SK-N-MC (cell line): ENCODE data around the gene FHIT.

Experiments used
- DNase-seq: peaks from one replicate; pipeline ENCODE4 v3.0.0-alpha.2; 2011; ENCODE audit warnings: low read depth, low spot score
- H3K27ac ChIP-seq: fragments of 200-600 bp; sonication (generic); 2 replicates; pipeline ENCODE4 v1.5.1; 2016; ENCODE audit warnings: mixed run types
- H3K36me3 ChIP-seq: fragments of 200-600 bp; sonication (generic); 2 replicates; pipeline ENCODE4 v1.6.1; 2017; ENCODE audit warnings: antibody characterized with exemption, low read length, mixed read lengths; ENCODE audit not compliant: insufficient read depth
- H3K4me3 ChIP-seq: fragments of 200-600 bp; sonication (generic); 2 replicates; pipeline ENCODE4 v1.5.1; 2016
- H3K9ac ChIP-seq: fragments of 200-600 bp; sonication (generic); 2 replicates; pipeline ENCODE4 v1.8.0; 2017; ENCODE audit warnings: mixed run types, mixed read lengths; ENCODE audit not compliant: insufficient read length
- H3K9me3 ChIP-seq: fragments of 200-600 bp; sonication (generic); 2 replicates; pipeline ENCODE4 v1.6.1; 2017; ENCODE audit warnings: low read depth, mild to moderate bottlenecking, antibody characterized with exemption, low read length, moderate library complexity, mixed read lengths
- EZH2 ChIP-seq: fragments of 200-600 bp; sonication (generic); IDR thresholded peaks from one replicate; pipeline ENCODE4 v1.6.1; 2017; ENCODE audit warnings: antibody characterized with exemption
- FOXP2 ChIP-seq: optimal IDR thresholded peaks from 2 replicates; pipeline ENCODE3; 2011; ENCODE audit warnings: mild to moderate bottlenecking, moderate library complexity; ENCODE audit not compliant: insufficient read depth; ENCODE audit errors: extremely low read length, control extremely low read depth
- POLR2AphosphoS5 ChIP-seq: IDR thresholded peaks from 2 replicates; pipeline ENCODE4 v1.6.1; 2012; ENCODE audit warnings: mild to moderate bottlenecking, low read depth, low read length, borderline replicate concordance

The FHIT gene

GRCh38 chr3:59886790-59887189 lies 1364.5 kb downstream of the FHIT start:
- H3K9me3 ChIP-seq: no peaks in the 10 kb centered on the region
- no peaks in the 10 kb centered on the region for H3K36me3 ChIP-seq
- TF ChIP-seq POLR2AphosphoS5 (no peak), FOXP2 (no peak)
- no peak overlapping the region for H3K9ac ChIP-seq
- no peak overlapping the region for H3K27ac ChIP-seq
- H3K4me3 ChIP-seq: no peak overlapping the region
- DNase-seq: no peak

GRCh38 chr3:59885899-59886400 lies 1365.3 kb downstream of the FHIT start:
- no peak overlapping the region for H3K27ac ChIP-seq
- H3K36me3 ChIP-seq: no peaks in the 10 kb centered on the region
- TF ChIP-seq EZH2: no peak
- no peak for TF ChIP-seq FOXP2
- TF ChIP-seq POLR2AphosphoS5: no peak
- no peak overlapping the region for H3K9ac ChIP-seq
- H3K4me3 ChIP-seq: no peak overlapping the region
- DNase-seq: no peak
- no peaks in the 10 kb centered on the region for H3K9me3 ChIP-seq

- DNase-seq: no peak
- Histone ChIP-seq H3K9ac (no peak overlapping the region), H3K36me3 (no peaks in the 10 kb centered on the region), H3K9me3 (no peaks in the 10 kb centered on the region), H3K4me3 (no peak overlapping the region), H3K27ac (no peak overlapping the region)
- TF ChIP-seq FOXP2: no peak
- TF ChIP-seq POLR2AphosphoS5: no peak
- TF ChIP-seq EZH2: no peak
These were observed 1366.2 kb downstream of the FHIT start for GRCh38 chr3:59885101-59885500.

DNA sequence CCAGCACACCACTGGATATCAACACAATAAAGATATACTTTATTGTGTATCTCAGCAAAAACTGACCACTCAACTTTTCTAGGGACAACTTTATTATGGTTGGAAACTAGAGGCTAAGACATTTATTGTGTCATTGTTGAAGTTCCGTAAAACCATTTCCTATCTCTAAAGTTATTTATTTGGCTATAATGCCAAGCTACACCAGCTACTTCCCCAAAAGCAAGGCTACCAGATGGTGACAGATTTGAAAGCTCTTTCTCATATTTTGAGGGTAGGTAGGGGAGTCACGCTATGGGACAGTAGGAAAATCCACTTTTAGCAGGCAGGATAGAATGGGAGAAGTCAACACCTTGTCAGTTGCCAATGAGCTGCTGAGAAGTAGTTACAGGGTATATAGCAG lies 1366.8 kb downstream of the FHIT start:
- TF ChIP-seq POLR2AphosphoS5 (no peak), FOXP2 (no peak), EZH2 (no peak)
- no peak for DNase-seq
- no peak overlapping the region for H3K27ac ChIP-seq

DNA sequence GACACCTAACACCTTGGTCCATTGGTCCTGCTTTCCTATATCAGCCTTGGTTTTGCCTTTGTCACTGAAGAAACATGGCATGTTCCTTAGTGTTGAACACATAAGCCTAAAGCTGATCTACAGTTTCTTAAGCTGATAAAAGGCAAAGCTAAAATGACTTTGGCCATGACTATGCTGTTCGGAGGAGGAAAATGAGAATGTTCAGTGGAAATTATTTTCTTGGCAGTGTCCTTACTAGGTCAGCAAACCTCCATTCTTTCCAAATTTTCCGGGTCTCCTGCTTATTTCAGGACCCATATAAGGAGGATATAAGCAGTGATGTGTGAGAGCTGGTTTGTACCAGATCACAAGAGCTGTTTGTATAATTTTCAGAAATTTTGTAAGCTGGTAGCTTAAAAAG lies 1368.5 kb downstream of the FHIT start:
- no peak overlapping the region for H3K9ac ChIP-seq
- no peak for TF ChIP-seq EZH2
- no peak for TF ChIP-seq POLR2AphosphoS5
- H3K27ac ChIP-seq: no peak overlapping the region
- no peaks in the 10 kb centered on the region for H3K36me3 ChIP-seq
- no peaks in the 10 kb centered on the region for H3K9me3 ChIP-seq
- DNase-seq: no peak
- H3K4me3 ChIP-seq: no peak overlapping the region

More for the DNA sequence above, 1366.8 kb downstream of the FHIT start:
- no peak overlapping the region for H3K9ac ChIP-seq
- H3K4me3 ChIP-seq: no peak overlapping the region
- H3K36me3 ChIP-seq: no peaks in the 10 kb centered on the region
- H3K9me3 ChIP-seq: no peaks in the 10 kb centered on the region

DNA sequence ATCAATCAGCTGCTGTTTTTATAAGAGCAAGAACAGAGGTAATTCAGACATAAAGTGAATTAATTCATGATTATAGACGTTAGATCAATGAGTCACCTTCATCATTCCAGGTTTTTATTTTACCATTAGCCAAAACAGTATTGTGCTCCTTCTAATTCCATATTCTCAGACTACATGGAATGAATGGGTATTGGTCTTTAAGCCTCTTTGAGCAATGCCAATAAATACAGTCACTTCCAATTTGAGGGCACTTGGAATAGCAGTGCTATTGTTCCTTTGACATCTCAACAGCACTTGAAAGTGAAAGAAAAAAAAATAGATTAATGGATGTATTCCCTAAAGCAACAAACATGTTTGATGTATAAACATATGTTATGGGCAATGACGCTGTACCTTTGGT lies 1370.5 kb downstream of the FHIT start:
- DNase-seq: no peak
- H3K4me3 ChIP-seq: no peak overlapping the region

GRCh38 chr3:59879031-59879581 lies 1372.1 kb downstream of the FHIT start:
- no peak overlapping the region for H3K27ac ChIP-seq
- no peak for DNase-seq
- H3K4me3 ChIP-seq: no peak overlapping the region
- TF ChIP-seq POLR2AphosphoS5 (no peak), EZH2 (no peak), FOXP2 (no peak)
- no peaks in the 10 kb centered on the region for H3K36me3 ChIP-seq
- no peaks in the 10 kb centered on the region for H3K9me3 ChIP-seq
- no peak overlapping the region for H3K9ac ChIP-seq

More for the DNA sequence above, 1370.5 kb downstream of the FHIT start:
- no peak for TF ChIP-seq FOXP2
- TF ChIP-seq EZH2: no peak
- TF ChIP-seq POLR2AphosphoS5: no peak
- no peak overlapping the region for H3K9ac ChIP-seq
- no peaks in the 10 kb centered on the region for H3K36me3 ChIP-seq
- no peaks in the 10 kb centered on the region for H3K9me3 ChIP-seq
- H3K27ac ChIP-seq: no peak overlapping the region

GRCh38 chr3:59878038-59878427 lies 1373.2 kb downstream of the FHIT start:
- H3K27ac ChIP-seq: no peak overlapping the region
- H3K9me3 ChIP-seq: no peaks in the 10 kb centered on the region
- H3K36me3 ChIP-seq: no peaks in the 10 kb centered on the region
- no peak overlapping the region for H3K4me3 ChIP-seq
- no peak for TF ChIP-seq FOXP2
- no peak for TF ChIP-seq EZH2
- no peak for TF ChIP-seq POLR2AphosphoS5
- H3K9ac ChIP-seq: no peak overlapping the region
- no peak for DNase-seq
